NCI-H2029 treated with DMSO at 0.1 percent for 48 hours (cell line): ENCODE data around the gene ABCB9.

Experiments
- DNase-seq: peaks from one replicate; lab custom pipeline; 2025; lab: John Stamatoyannopoulos, UW

ABCB9 gene

DNA sequence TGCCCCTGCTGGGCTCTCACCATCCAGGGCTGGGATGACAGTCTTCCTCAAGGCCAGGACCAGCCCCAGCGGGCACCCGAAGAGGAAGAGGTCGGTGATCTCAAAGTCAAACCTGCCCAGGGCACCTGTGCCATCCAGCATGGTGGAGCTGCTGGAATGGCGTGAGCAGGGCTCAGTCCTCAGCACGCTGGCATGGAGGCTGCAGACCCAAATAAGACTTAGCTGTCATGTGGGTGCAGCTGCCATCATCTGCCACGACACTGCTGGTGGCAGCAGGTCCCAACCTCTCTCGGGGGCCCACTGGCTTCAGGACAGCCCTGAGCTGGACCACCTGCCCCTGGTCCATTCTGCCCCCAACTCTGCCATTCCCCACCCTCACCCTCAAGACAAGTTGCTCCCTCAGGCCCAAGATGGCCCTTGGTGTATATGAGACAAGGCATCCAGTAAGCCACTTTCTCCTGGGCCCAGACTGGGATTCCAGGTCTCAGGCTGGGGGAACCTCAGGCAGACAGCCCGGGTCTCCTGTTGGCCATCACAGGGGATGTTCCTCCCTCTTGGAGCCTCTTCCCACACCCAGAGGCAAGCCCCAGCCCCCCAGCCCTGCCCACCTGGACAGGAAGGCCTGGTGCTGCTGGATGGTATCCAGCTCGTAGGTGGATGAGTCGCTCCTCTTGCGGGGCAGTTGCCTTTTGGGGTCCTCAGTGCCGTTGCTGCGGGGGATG is 28.7 kb upstream of the ABCB9 start:
- no peak for DNase-seq

DNA sequence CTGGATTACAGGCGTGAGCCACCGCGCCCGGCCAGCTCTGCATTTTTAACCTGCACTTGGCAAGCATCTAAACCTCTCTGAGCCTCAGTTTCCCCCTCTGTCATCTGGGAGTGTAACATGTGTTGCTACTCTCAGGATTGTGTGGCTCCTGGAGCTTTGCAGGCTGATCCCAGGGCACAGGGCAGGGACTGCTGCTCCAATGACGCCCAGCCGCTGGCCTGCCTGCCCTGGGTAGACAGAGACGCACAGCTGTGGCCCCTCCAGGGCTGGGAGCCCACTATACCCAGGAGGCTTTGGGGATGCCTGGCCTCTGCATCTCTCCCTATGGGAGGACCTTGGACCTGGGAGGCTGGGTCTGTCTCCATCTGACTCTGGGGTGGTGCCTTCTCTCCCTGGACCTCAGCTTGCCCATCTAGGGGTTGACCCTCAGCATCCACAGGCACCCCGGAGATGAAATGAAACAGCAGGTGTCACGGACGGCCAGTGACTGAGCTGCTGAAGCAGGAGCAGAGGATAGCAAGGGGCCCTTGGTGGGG is 27.9 kb upstream of the ABCB9 start:
- no peak for DNase-seq

DNA sequence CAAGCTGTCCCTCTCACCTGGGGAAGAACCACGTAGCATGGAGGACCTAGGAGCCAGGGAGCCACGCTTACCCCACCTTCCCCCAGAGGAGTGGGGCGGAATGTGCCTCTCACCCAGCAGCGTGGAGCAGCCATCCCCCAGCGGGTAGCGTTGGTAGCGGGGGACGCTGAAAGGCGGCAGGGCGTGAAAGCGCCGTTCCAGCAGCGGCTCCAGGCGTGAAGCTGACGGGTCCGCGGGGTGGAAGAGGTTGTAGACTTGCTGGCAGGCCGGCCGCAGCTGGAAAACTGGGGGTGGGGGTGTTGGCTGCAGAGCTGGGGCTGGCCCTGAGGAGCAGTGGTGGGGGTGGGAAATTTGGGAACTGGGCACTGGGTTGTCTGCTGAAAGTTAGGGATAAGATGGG is 26.1 kb upstream of the ABCB9 start:
- no peak for DNase-seq

DNA sequence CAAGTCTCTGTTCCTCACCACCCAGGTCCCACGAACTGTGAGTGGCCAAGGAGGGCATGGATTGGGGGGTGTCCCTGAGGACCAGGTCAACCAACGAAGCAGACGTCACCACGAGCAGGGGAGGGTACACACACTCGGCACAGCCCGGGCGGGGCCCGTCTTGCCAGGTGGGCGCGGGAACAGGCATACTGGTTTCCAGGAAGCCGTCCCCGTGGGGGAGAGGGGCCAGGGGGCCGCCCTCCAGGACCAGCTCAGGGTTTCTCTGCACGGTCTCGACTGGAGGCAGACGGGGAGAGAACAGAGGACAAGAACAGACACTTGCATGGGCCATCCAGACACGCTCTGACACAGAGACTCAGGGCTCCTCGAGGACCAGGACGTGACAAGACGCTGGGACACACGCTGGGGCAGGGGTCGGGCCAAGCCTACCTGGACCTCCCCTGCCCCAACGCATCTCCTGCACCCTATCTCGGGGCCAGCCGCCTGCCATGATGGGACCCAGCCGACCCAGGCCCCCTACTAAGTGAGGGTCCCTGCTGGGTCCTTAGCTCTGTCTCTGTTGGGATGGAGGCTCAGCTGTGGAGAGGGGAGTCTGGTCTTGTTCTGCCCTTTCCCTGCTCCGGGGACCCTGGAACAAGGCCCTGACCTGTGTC is 25.5 kb upstream of the ABCB9 start:
- DNase-seq, result no peak

DNA sequence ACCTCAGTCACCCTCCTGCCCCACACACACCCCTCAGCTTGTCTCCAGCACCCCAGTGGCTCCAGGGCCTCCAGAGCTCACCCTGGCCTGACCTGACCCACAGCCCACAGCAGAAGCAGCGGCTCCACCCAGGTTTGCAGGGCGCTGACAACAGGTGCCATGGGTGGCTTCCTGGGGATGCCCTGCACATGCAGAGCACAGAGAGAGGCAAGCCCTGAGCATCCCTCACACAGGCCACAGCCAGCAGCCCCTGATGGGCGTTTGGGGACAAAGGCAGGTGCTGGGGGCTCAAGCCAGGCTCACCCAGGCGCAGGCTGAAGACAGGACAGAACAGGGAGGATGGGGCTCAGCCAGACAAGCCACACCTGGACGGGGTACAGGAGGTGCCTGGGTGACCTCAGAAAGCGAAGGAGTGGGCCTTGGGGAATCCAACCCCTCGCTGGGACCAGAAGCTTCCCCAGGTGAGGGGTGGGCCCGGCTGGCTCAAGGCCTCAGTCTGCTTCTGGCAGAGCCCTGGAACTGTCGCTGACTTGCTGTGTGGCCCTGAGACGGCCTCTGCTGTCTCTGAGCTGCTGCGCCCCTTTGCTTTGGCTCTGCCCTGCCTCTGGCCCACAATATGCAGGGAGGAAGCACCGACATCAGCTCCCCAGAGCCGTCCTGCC is 24.8 kb upstream of the ABCB9 start:
- no peak for DNase-seq

DNA sequence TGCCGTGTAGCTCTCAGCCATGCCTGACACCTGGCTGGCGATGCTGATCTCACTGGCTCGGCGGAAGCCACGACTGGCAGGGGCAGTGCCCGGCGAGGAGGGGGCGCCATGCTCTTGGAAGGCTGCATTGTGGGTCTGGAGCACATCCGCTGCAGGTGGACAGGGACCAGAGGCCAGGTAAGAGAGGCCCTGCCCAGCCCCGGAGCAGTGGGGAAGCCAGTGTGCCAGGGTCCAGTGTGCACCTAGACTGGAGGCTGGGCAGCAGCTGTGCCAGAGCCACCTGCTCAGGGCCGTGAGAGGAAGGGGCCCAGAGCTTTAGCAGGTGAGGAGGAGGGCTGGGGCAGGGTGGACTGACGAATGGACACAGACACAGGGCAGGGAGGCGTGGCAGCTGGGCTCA is 24.3 kb upstream of the ABCB9 start:
- no peak for DNase-seq

DNA sequence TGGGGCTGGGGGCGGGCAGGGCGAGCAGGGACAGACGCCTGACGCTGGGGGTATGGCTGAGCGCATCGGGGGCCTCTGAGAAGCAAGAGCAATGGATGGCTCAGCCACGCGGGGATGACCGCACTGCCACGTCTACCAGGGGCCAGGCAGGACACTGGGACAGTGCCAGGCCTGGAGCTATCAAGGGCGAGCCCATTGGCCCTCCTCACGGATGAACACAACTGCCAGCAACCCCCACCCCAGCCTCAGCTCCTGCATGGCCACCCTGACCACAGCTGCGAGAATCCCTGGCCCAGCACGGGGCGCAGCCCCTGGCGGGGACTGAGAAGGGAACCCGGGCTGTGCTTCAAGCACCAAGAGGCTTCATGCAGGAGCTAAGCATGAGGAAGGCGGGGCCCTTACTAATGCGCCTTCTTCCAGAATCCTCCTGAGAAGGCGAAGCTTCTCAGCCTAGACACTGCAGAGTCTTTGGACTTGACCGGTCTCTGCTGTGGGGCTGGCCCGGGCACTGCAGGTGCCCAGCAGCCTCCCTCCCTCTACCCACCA is 23.7 kb upstream of the ABCB9 start:
- DNase-seq, result no peak

DNA sequence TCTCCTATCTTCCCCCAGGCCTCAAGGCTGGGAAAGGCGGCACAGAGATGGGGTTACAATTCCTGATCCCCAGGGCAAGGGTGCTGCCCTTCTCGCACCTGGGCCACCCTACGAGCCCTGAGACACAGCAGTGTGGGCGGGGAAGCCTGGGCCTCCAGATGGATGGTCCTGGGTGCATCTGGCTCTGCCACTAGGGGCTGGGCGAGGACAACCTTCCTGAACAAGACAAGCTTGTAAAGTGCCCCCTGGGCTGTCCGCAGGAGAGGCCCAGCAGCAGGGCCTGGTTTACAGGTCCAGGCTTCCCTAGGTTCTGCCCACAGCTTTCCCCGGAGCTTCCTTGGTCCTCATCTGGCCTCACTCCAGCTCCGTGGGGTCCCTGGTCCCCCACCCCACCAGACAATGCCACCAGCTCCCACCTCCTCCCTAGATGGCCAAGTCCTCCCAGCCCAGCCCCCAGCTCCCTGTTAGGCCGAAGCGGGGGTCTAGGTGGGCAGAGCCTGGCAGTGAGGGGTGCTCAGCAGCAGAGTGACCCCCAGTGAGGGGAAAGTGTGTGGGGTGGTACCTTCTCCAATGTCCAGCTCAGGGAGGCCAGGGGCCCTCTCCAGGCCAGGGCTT is 23.1 kb upstream of the ABCB9 start:
- no peak for DNase-seq

DNA sequence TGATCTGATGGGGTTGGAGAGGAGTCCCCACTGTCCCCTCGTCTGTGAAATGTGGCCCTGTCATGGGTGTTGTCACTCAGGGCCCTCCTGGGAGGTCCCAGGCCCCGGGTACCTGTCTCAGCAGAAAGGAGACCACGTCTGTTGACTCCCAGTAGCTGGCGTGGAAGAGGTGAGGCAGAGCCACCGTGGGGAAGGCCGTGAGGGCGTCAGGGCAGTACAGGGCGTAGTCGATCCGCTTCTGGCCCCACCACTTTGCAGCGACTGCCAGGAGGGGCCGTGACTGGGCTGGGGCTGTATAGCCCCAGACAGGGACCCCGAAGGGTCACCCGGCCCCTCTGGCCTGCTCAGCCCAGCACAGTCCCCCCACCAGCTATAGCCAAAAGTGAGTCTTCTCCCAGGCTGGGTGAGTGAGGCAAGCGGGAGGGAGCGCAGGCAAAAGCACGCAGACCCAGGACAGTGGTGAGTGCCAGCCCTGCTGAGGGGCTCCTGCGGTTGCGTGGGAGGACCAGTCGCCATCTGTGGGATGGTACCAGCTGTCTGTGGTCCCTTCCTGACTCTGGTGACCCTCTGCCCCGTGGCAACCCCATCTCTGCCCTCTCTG is 22.4 kb upstream of the ABCB9 start:
- DNase-seq, result no peak

DNA sequence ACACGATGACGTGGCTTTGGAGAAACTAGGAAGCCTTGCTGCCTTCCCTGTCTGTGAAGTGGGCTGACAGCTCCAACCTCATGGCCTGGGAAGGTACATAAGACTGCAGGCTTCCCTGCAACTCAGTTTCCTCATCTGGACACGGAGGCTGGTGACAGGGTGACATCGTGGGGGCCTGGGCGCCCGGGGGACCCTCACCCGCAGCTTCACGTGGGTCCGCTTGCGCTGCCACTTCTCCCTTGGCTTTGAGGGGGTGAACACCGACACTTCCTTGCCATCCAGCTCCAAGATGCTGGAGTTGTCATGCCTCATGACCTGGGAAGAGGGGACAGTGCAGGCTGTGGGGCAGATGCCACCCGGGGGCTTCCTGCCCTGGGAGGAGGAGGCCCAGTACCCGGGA is 21.8 kb upstream of the ABCB9 start:
- DNase-seq, result no peak

DNA sequence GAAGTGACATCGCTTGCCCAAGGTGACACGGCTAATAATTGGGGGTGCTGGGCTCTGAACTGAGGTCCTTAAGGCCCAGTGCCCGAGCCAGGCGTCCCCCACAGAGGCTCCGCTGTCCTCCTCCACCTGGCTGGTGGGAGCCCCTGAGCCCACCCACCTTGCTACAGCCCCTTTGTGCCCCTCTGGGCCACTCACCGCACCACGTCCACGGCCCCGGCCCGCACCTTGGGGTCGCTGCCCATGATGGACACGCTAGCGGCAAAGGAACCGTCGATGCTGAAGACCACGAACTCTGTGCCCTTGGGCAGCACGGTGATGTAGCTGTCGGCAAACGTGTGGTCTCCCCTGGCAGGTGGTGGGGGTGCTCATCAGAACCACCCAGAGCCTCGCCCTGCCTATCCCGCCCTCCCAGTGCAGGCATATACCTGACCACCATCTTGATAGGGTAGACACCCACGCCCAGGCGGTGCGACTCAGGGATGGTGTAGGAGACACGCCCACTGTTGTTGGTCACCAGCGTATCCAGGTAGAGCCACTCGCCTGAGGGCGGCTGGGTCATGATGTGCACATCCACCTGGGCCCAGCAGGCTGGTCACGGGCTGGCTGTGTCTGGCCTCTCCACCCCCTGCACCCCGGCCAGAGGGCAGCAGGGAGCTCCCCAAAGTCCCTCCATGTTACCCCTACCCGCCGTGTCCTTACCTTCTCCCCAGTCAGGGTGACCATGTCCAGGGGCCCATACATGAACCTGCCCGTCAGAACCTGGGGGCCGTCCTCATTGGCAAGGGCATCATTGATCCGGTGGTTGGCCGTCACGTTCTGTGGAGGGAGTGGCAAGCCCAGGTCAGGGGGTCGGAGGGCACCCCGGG is 21.1 kb upstream of the ABCB9 start:
- no peak for DNase-seq

DNA sequence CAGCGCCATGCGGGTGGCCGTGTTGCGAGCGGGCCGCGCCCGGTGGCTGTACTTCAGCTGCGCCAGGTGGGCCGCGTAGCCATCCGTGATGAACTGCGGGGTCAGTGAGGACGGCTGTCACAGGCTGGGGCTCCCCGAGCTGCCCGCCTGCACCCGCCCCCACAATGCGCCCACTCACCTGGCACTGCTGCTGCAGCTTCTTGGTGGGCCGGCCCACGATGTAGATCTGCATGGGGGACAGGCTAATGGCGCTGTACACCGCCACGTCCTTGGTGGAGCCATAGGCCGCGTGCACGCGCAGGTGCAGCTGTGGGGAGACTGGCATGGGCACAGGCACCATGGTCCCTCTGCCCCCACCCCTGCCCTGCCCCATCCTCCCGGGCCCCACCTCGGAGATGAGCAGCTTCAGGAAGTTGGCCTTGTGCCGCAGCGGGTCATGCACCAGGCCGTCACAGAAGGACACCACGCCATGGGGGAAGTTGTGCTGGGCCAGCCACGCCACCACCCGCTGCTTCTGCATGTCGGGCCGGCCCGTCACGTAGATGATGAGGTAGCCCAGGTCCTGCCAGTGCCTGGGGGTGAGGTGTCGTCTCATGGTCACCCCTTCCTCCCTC is 20.1 kb upstream of the ABCB9 start:
- DNase-seq, result no peak

DNA sequence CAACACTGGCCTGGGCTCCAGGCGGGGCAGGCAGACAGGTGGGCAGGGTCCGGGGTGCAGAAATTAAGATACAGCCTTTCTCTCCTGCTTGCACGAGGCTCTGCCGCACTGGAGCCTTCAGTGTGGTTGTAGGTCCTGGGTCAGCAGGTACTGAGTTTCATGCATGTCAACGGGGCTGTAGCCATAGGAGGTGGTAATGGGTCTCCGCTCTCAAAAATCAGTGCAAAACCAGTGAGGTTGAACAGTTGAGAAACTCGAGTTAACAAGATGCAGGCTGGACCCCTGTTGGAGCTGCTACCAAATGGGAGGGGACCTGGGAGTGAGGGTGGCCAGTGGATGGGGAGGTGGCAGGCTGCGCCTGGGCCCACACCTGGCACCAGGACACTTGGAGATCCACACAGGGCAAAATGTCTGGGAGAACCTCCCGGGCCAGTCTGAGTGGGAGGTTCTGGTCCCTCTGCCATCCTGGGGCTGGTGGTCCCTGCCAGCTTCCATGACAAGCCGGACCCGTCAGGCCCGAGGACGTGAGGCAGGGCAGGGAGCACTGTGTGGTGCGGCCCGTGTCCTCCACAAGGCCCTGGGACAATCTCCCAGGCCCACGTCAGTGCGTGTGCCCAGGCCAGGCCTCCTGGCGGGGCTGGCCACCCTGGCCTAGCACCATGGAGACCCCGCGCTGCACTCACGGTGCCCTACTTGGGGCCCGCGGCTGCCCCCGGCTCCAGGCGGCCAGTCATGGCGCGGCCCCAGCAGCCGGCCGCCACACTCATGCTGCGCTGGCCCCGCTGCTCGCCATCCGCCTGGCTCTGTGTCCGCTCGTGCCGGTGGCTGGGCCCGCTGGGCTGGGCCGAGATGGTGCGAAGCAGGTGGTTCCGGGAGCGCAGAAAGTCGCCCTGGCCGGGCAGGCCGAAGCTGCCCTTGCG is 19.3 kb upstream of the ABCB9 start:
- DNase-seq, result no peak

DNA sequence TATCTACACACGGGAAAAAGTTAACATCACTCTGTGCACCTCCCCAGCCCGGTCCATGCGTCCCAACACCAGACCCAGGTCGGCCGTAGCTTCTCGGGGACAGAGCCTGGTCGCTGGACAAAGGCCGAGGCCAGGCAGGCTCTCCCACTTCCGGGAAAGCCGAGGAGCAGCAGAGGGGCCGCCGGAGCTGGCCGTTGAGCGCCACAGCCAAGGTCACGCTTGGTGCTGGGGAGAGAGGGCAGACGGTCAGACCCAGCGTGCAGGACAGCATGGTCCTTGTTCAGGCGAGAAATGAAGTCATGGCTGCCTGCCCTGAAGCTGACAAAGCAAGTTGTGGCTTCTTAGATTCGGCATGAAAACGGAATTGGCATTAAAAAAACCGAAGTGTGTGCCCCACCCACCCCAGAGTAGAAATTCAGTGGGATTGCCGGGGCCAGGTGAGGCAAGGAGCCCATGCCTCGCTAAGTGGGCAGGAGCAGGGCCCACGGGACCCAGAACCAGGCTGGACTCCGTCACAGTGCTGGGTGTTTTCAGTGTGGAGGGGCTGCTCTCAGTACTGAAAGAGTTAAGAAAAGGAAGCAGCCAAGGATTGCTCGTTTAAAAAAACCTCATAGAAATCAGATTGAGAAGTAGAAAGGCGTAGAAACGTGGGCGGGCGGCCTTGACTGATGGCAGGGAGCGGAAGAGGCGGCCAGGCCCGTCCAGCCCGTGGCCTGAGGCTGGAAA is 18.5 kb upstream of the ABCB9 start:
- DNase-seq, result no peak

DNA sequence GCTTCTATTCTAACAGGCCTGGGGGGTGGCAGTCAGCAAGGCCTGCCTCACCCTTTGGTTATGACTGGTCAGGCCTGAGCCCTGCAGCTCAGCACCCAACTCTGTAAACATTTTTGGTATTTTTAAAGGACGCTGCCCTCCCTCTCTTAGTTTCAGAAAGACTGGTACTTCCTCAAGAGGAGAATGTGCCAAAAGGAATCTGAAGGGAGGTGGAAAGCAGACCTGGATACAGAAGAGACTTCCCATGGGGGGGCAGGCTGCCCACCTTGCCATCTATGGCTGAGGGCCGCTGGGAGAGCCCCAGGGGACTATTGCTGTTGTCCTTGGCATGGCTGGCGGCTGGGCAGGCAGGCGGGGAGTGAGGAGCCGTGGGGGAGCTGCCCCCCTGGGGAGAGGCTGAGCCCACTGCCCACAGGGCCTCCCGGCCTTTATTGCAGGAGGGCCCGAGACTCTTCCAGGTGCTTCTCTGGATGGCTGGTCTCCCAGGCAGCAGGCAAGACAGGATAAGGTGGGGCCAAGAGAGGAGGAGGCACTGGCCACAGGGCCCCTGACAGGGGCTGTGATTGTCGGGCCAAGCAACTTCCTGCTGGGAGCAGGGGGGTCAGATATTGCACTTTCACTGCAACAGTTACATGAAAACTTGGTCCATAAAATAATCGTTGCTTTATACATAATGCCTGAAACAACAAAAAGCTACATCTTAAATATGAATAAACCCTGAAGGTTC is 17.7 kb upstream of the ABCB9 start:
- DNase-seq, result no peak

DNA sequence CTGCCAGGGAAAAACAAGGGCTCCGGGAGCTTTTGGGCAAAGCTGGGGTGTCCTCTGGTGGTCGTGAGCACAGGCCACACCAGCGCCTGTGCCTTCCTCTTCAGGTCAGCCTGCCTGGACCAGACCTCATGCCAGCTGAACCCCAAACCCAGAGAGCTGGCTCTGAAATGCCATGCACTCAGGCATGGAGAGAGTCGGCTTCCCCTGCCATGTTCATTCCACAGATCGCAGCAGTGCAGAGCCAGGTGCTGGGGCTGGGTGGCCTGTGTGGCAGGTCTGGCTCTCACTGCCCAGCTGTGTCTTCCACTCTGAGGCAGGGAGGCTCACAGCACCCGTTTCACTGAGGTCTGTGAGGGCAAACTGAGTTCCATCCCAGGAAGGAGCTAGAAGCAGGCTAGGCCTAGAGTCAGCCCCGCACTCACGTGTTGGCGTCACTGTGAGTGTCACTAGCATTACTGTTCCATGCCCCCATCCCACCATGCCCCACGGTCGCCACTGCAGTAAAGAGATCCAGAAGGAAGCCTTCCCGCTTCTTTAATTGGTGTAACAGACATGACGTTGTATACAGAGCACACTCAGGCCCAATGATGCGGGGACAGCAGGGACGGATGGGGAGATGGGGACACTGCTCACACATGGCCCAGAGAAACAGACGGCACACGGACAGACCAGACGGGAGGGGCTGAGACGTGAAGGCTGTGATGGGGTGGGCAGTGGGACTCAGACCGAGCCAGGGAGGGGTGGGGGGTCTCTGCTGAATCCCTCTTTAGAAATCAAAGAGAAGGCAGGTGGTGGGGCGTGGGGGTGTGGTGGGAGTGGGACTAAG is 16.9 kb upstream of the ABCB9 start:
- DNase-seq, result no peak

DNA sequence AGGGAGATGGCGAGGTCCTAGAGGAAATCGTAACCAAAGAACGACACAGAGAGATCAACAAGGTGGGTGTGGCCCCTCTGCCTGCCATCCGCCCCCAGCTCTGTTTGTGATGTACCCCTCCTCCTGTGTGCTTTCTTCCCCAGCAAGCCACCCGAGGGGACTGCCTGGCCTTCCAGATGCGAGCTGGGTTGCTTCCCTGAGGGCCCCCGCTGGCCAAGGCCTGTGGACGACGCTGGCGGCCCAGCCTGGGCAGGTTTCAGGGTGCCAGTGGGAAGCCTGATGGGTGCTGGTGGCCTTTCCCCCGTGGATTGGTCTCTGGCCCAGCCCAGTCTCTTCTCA is 16.2 kb upstream of the ABCB9 start:
- no peak for DNase-seq
